ENCODE measurements around the gene ZC3H15. TPM values are rescaled to one million over a fixed set of nuclear protein-coding genes. Genes with fewer than 3 reads are reported as not detected.

The ZC3H15 gene
- polyA plus RNA-seq, 2 of the 4 experiments (the other 2 are of a cell fraction), result 99.2 to 191 TPM

- 15% methylated on average over 1 of the region's 1 CpG for WGBS (ENCODE audit: missing lambda C conversion rate)
- no peaks in the 10 kb centered on the region for H3K9me3 ChIP-seq
- no peak overlapping the region for H3K4me3 ChIP-seq
- ChIA-PET POLR2A (no interaction called here), CTCF (interaction anchor here (0.6 to 2.8 kb wide), 4 partner anchors 13 to 364 kb away, joined by 3 to 16 read pairs (median 4); no protein-coding TSS in a partner anchor)
- H3K27ac ChIP-seq, result no peak overlapping the region
- H3K4me1 ChIP-seq, result 0 out of 3 replicates have a peak, but pooled peaks cover 8% of the 10 kb centered on the region
- DNase-seq (ENCODE audit: low read depth in 1 of 2, low spot score in 1 of 2), result no peak
- no peak for ATAC-seq
- no peak overlapping the region for H3K4me2 ChIP-seq
- no peak for FAIRE-seq
- TF ChIP-seq NPAS2 (CRISPR knock-in tag; IDR thresholded peaks at IDR 0.05; ENCODE audit: borderline replicate concordance) (no peak), PHF8 (IDR thresholded peaks at IDR 0.05; ENCODE audit: borderline replicate concordance, low read depth) (no peak), RARB (CRISPR knock-in tag; IDR thresholded peaks at IDR 0.05) (no peak), MAFK (IDR thresholded peaks at IDR 0.05; ENCODE audit: partially characterized antibody) (no peak), KDM5A (IDR thresholded peaks at IDR 0.05) (no peak), KDM1A (IDR thresholded peaks at IDR 0.05; ENCODE audit: low read depth) (no peak)
Observed at GRCh38 chr2:186498834-186499233, 12.8 kb downstream of the ZC3H15 start.

DNA sequence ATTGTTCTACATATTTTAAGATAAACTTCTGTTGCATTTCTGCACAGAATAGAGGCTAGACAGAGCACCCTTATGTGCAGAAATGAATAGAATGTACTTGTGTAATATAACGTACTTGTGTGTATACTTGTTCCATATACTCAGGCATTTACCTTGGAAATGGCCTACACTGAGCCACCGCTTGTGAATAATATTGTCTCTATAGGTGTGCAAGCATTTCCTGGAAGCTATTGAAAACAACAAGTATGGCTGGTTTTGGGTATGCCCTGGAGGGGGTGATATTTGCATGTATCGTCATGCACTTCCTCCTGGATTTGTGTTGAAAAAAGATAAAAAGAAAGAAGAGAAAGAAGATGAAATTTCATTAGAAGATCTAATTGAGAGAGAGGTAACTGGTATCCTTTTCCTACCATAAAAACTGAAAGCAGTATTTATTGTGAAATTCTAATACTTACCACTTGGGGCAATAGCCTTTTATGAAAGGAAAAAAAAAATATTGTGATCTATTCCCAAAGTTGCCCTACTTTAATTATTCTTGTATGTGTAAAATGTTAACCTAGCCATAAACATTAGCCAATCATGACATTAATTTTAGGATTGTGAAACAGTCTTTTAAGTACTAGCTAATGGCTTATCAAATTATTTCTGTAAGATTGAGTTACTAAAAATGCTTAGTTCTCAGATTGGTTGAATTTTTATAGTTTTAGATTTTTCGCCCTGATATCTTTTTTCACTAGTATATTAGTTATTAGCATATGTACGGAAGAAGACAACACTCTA lies 18.0 kb downstream of the ZC3H15 start:
- POLR2A ChIA-PET, result interaction anchor here (1.1 to 2.0 kb wide), 2 partner anchors 18 to 85 kb away, joined by 5 to 7 read pairs; partner anchors contain the start of genes ITGAV and ZC3H15
- TF ChIP-seq ZNF302 (CRISPR knock-in tag; IDR thresholded peaks at IDR 0.05) (no peak), RAD21 (conservative IDR thresholded peaks at IDR 0.05 in 1 of 2, IDR thresholded peaks at IDR 0.05 in 1 of 2) (peak; percentile 83 to 88), ZFP36 (IDR thresholded peaks at IDR 0.05; ENCODE audit: borderline replicate concordance, partially characterized antibody) (no peak), ESRRA (IDR thresholded peaks at IDR 0.05; ENCODE audit: borderline replicate concordance, low read length) (no peak), MAZ (IDR thresholded peaks at IDR 0.05; ENCODE audit: borderline replicate concordance, low read depth, low read length) (no peak), CBX2 (IDR thresholded peaks at IDR 0.05; ENCODE audit: borderline replicate concordance, low read depth) (no peak), FOSL2 (IDR thresholded peaks at IDR 0.05) (no peak), FOSL2 (CRISPR knock-in tag; IDR thresholded peaks at IDR 0.05) (no peak), RNF2 (IDR thresholded peaks at IDR 0.05; ENCODE audit: borderline replicate concordance, low read depth) (no peak), EHMT2 (IDR thresholded peaks at IDR 0.05; ENCODE audit: low read depth) (no peak), NPAS2 (CRISPR knock-in tag; IDR thresholded peaks at IDR 0.05; ENCODE audit: borderline replicate concordance) (no peak), HES2 (IDR thresholded peaks at IDR 0.05) (no peak), POLR2A (IDR thresholded peaks at IDR 0.05; ENCODE audit: low read length) (no peak), CEBPB (IDR thresholded peaks at IDR 0.05) (peak in 1 of 2 experiments; percentile 47; a peak in 1 of 4 replicates), CTCF (IDR thresholded peaks at IDR 0.05) (peak; percentile 81), ELK1 (IDR thresholded peaks at IDR 0.05; ENCODE audit: low read depth, low read length) (no peak), BHLHE40 (IDR thresholded peaks at IDR 0.05; ENCODE audit: low read depth, low read length) (no peak), GATA3 (IDR thresholded peaks at IDR 0.05; ENCODE audit: borderline replicate concordance) (no peak), E2F6 (IDR thresholded peaks at IDR 0.05; ENCODE audit: borderline replicate concordance, low read depth) (no peak), TFCP2L1 (CRISPR knock-in tag; IDR thresholded peaks at IDR 0.05) (no peak), FOSB (CRISPR knock-in tag; IDR thresholded peaks at IDR 0.05) (no peak), MYC (IDR thresholded peaks at IDR 0.05; ENCODE audit: borderline replicate concordance, low read length) (no peak), HOXB5 (CRISPR knock-in tag; IDR thresholded peaks at IDR 0.05) (no peak), CHD4 (IDR thresholded peaks at IDR 0.05; ENCODE audit: borderline replicate concordance) (no peak), SREBF2 (IDR thresholded peaks at IDR 0.05) (no peak), RARB (CRISPR knock-in tag; IDR thresholded peaks at IDR 0.05) (no peak), CBX8 (IDR thresholded peaks at IDR 0.05) (no peak), JUNB (IDR thresholded peaks at IDR 0.05) (no peak), HOXA7 (CRISPR knock-in tag; IDR thresholded peaks at IDR 0.05) (no peak)
- TF ChIP-seq, protein P1, sequence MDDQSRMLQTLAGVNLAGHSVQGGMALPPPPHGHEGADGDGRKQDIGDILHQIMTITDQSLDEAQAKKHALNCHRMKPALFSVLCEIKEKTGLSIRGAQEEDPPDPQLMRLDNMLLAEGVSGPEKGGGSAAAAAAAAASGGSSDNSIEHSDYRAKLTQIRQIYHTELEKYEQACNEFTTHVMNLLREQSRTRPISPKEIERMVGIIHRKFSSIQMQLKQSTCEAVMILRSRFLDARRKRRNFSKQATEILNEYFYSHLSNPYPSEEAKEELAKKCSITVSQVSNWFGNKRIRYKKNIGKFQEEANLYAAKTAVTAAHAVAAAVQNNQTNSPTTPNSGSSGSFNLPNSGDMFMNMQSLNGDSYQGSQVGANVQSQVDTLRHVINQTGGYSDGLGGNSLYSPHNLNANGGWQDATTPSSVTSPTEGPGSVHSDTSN (IDR thresholded peaks at IDR 0.05), result no peak

More for the DNA sequence above, 18.0 kb downstream of the ZC3H15 start:
- WGBS (ENCODE audit: missing lambda C conversion rate), result 35% methylated on average over 5 of the region's 5 CpGs
- FAIRE-seq, result no peak
- peak in 1 of 2 experiments; percentile 37 for DNase-seq (ENCODE audit: low read depth in 1 of 2, low spot score in 1 of 2)
- peak overlapping the region; percentile 25; the same call in 1 of the 3 replicates for H3K4me2 ChIP-seq
- H3K9me3 ChIP-seq, result no peaks in the 10 kb centered on the region
- CTCF ChIA-PET, result interaction anchor here (0.6 to 4.9 kb wide), 35 partner anchors 8 to 1724 kb away, joined by 3 to 85 read pairs (median 4); partner anchors contain the start of genes ITGAV and ZC3H15
- H3K27ac ChIP-seq, result no peak overlapping the region
- H3K4me3 ChIP-seq, result no peak overlapping the region
- ATAC-seq, result peak; percentile 80 to 82
- 0 out of 3 replicates have a peak, but pooled peaks cover 4% of the 10 kb centered on the region for H3K4me1 ChIP-seq

Measured in A549 (cell line).